H9 (cell line): Measurements from ENCODE around the gene MANF. TPM values are rescaled to one million over a fixed set of nuclear protein-coding genes. Genes with fewer than 3 reads are reported as not detected.
A peak's percentile ranks its signal among the peaks of the same experiment; 100 is the strongest.

Experiments used
- DNase-seq: peaks from one replicate; pipeline ENCODE4 v3.0.0-alpha.2; 2017
- H2AFZ ChIP-seq: one replicate; pipeline ENCODE4 v1.6.1; 2013; ENCODE audit warnings: mild to moderate bottlenecking, low read length, control low read depth, moderate library complexity
- H2AK5ac ChIP-seq: 2 replicates; pipeline ENCODE4 v1.6.1; 2013; ENCODE audit warnings: low read length, control low read depth, mixed read lengths; ENCODE audit not compliant: insufficient read length
- H2BK120ac ChIP-seq: one replicate; pipeline ENCODE4 v1.6.1; 2013; ENCODE audit warnings: low read depth, mild to moderate bottlenecking, low read length, control low read depth, inconsistent platforms; ENCODE audit not compliant: poor library complexity, severe bottlenecking
- H2BK12ac ChIP-seq: 2 replicates; pipeline ENCODE4 v1.6.1; 2013; ENCODE audit warnings: low read length, control low read depth, mixed read lengths, low read depth; ENCODE audit not compliant: insufficient read length
- H2BK15ac ChIP-seq: 2 replicates; pipeline ENCODE4 v1.6.1; 2013; ENCODE audit warnings: low read depth, low read length, control low read depth
- H2BK20ac ChIP-seq: one replicate; pipeline ENCODE4 v1.6.1; 2013; ENCODE audit warnings: low read depth, mild to moderate bottlenecking, low read length, control low read depth, inconsistent platforms; ENCODE audit not compliant: poor library complexity, severe bottlenecking
- H2BK5ac ChIP-seq: 2 replicates; pipeline ENCODE4 v1.6.1; 2013; ENCODE audit warnings: low read length, control low read depth, mixed read lengths; ENCODE audit not compliant: insufficient read length
- H3K14ac ChIP-seq: 2 replicates; pipeline ENCODE4 v1.6.1; 2013; ENCODE audit warnings: low read length, control low read depth; ENCODE audit not compliant: insufficient read depth
- H3K18ac ChIP-seq: 2 replicates; pipeline ENCODE4 v1.6.1; 2013; ENCODE audit warnings: low read depth, mild to moderate bottlenecking, mixed read lengths, low read length, control low read depth; ENCODE audit not compliant: insufficient read length
- H3K23ac ChIP-seq: 2 replicates; pipeline ENCODE4 v1.6.1; 2013; ENCODE audit warnings: low read length, control low read depth, mixed read lengths, low read depth; ENCODE audit not compliant: insufficient read length
- H3K23me2 ChIP-seq: 2 replicates; pipeline ENCODE4 v1.6.1; 2013; ENCODE audit warnings: low read depth, mild to moderate bottlenecking, mixed read lengths, low read length, control low read depth; ENCODE audit not compliant: insufficient read length, poor library complexity, severe bottlenecking
- H3K27ac ChIP-seq: 2 replicates; pipeline ENCODE4 v1.5.1; 2013; ENCODE audit warnings: low read length, control low read depth, mixed read lengths, low read depth; ENCODE audit not compliant: insufficient read length
- H3K27me3 ChIP-seq: 2 replicates; pipeline ENCODE4 v1.6.1; 2013; ENCODE audit warnings: low read length, control low read depth, inconsistent platforms; ENCODE audit not compliant: insufficient read depth
- H3K4ac ChIP-seq: 2 replicates; pipeline ENCODE4 v1.6.1; 2013; ENCODE audit warnings: low read depth, mild to moderate bottlenecking, control low read depth, inconsistent platforms, low read length, moderate library complexity
- H3K4me1 ChIP-seq: 2 replicates; pipeline ENCODE4 v1.6.1; 2013; ENCODE audit warnings: low read length, control low read depth, inconsistent platforms; ENCODE audit not compliant: insufficient read depth
- H3K4me2 ChIP-seq: 2 replicates; pipeline ENCODE4 v1.6.1; 2013; ENCODE audit warnings: low read length, control low read depth, mixed read lengths; ENCODE audit not compliant: insufficient read length, insufficient read depth
- H3K56ac ChIP-seq: 2 replicates; pipeline ENCODE4 v1.6.1; 2013; ENCODE audit warnings: low read depth, mild to moderate bottlenecking, mixed read lengths, low read length, control low read depth; ENCODE audit not compliant: insufficient read length
- H3K79me1 ChIP-seq: 2 replicates; pipeline ENCODE4 v1.6.1; 2013; ENCODE audit warnings: low read depth, mild to moderate bottlenecking, moderate library complexity, low read length, control low read depth, inconsistent platforms; ENCODE audit not compliant: insufficient read depth, poor library complexity, severe bottlenecking
- H3K79me2 ChIP-seq: 2 replicates; pipeline ENCODE4 v1.6.1; 2013; ENCODE audit warnings: low read length, control low read depth, inconsistent platforms; ENCODE audit not compliant: insufficient read depth
- H3K9ac ChIP-seq: 2 replicates; pipeline ENCODE4 v1.6.1; 2013; ENCODE audit warnings: low read length, control low read depth, mixed read lengths; ENCODE audit not compliant: insufficient read length; ENCODE audit errors: extremely low read depth
- H3K9me3 ChIP-seq: one replicate; pipeline ENCODE4 v1.6.1; 2013; ENCODE audit warnings: low read depth, low read length, inconsistent platforms; ENCODE audit not compliant: control insufficient read depth
- H3T11ph ChIP-seq: one replicate; pipeline ENCODE4 v1.6.1; 2013; ENCODE audit warnings: mild to moderate bottlenecking, low read length, control low read depth, inconsistent platforms
- H4K20me1 ChIP-seq: one replicate; pipeline ENCODE4 v1.6.1; 2013; ENCODE audit not compliant: control insufficient read depth, insufficient read length, insufficient read depth
- H4K5ac ChIP-seq: 2 replicates; pipeline ENCODE4 v1.6.1; 2013; ENCODE audit warnings: low read depth, mild to moderate bottlenecking, mixed read lengths, low read length, control low read depth; ENCODE audit not compliant: insufficient read length
- H4K8ac ChIP-seq: replicated peaks from 2 replicates; pipeline ENCODE4 v1.6.1; 2013; ENCODE audit warnings: low read length, control low read depth, mixed read lengths, low read depth; ENCODE audit not compliant: insufficient read length
- H4K91ac ChIP-seq: 2 replicates; pipeline ENCODE4 v1.6.1; 2013; ENCODE audit warnings: low read depth, mild to moderate bottlenecking, moderate library complexity, mixed read lengths, low read length, control low read depth; ENCODE audit not compliant: insufficient read length
- H3K27ac Mint-ChIP-seq, 3 experiments: 2 replicates in 2 of 3; 3 replicates in 1 of 3; pipeline ENCODE4 v1.8.0; 2020 to 2021; ENCODE audit warnings: mixed read lengths in 3 of 3, mild to moderate bottlenecking in 1 of 3, moderate library complexity in 1 of 3
- H3K27me3 Mint-ChIP-seq: 2 replicates; pipeline ENCODE4 v1.8.0; 2021; ENCODE audit warnings: low read depth, mild to moderate bottlenecking, moderate library complexity, mixed read lengths
- H3K36me3 Mint-ChIP-seq, 3 experiments: 2 replicates in 2 of 3; 3 replicates in 1 of 3; pipeline ENCODE4 v1.8.0; 2020 to 2021; ENCODE audit warnings: low read depth in 3 of 3, mixed read lengths in 3 of 3; ENCODE audit not compliant: insufficient read depth in 1 of 3
- H3K4me1 Mint-ChIP-seq, 2 experiments: 2 replicates each; pipeline ENCODE4 v1.8.0; 2020; ENCODE audit warnings: mixed read lengths in 2 of 2
- H3K4me3 Mint-ChIP-seq, 2 experiments: 2 replicates in 1 of 2; 3 replicates in 1 of 2; pipeline ENCODE4 v1.8.0; 2020 to 2021; ENCODE audit warnings: mild to moderate bottlenecking in 2 of 2, mixed read lengths in 2 of 2, moderate library complexity in 1 of 2
- H3K9me3 Mint-ChIP-seq, 2 experiments: 2 replicates in 1 of 2; 3 replicates in 1 of 2; pipeline ENCODE4 v1.8.0; 2020; ENCODE audit warnings: mild to moderate bottlenecking in 2 of 2, mixed read lengths in 2 of 2, moderate library complexity in 1 of 2
- WGBS: extraction: QIAGEN DNeasy Blood & Tissue Kit; methylation state at CpG from one replicate; pipeline ENCODE4 v1.1.7; 2013; ENCODE audit warnings: missing lambda C conversion rate, low lambda C conversion rate, mixed read lengths; ENCODE audit not compliant: insufficient read length; ENCODE audit errors: extremely low coverage; 5-methylcytosine and 5-hydroxymethylcytosine counted together
- total RNA-seq: library from RNA; stranded (reverse); gene quantifications from 2 replicates; pipeline ENCODE4 v1.2.1, GENCODE V29; 2021
- TF ChIP-seq, protein P1 (sequence below): fragments of 200-600 bp; sonication (generic); conservative IDR thresholded peaks from 3 replicates; pipeline ENCODE4 v1.8.0; 2021; ENCODE audit warnings: antibody characterized with exemption, mild to moderate bottlenecking

MANF gene
- total RNA-seq, 1 experiment from 2014 or later, result 148 TPM

DNA sequence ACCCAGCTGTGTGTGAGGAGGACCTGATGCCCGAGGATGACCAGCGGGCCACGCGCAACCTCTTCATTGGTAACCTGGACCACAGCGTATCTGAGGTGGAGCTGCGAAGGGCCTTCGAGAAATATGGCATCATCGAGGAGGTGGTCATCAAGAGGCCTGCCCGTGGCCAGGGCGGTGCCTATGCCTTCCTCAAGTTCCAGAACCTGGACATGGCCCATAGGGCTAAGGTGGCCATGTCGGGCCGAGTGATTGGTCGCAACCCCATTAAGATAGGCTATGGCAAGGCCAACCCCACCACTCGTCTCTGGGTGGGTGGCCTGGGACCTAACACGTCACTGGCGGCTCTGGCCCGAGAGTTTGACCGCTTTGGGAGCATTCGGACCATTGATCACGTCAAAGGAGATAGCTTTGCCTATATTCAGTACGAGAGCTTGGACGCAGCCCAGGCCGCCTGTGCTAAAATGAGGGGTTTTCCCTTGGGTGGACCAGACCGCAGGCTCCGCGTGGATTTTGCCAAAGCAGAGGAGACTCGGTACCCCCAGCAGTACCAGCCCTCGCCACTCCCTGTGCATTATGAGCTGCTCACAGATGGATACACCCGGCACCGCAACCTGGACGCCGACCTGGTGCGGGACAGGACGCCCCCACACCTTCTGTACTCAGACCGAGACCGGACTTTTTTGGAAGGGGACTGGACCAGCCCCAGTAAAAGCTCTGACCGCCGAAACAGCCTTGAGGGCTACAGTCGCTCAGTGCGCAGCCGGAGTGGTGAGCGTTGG, 7.5 kb downstream of the MANF start:
- H3K79me2 ChIP-seq, result peaks cover 20% of the 10 kb centered on the region; the same call in 1 of the 2 replicates
- H3K27ac Mint-ChIP-seq, result peak overlapping the region in 1 of 3 experiments; percentile 77; a peak in 2 of 7 replicates
- H4K20me1 ChIP-seq, result no peaks in the 10 kb centered on the region

More for the DNA sequence above, 7.5 kb downstream of the MANF start:
- peaks cover 8 to 9% of the 10 kb centered on the region in 2 experiments; a peak in 4 of 5 replicates for H3K9me3 Mint-ChIP-seq
- peaks cover 46 to 58% of the 10 kb centered on the region in 2 experiments for H3K4me1 Mint-ChIP-seq
- no peak overlapping the region for H2BK12ac ChIP-seq
- no peak overlapping the region for H3K23ac ChIP-seq
- H2BK15ac ChIP-seq, result no peak overlapping the region
- no peaks in the 10 kb centered on the region for H3K27me3 ChIP-seq
- peaks cover 59 to 87% (median 74%) of the 10 kb centered on the region in 3 experiments for H3K36me3 Mint-ChIP-seq
- TF ChIP-seq, protein P1, sequence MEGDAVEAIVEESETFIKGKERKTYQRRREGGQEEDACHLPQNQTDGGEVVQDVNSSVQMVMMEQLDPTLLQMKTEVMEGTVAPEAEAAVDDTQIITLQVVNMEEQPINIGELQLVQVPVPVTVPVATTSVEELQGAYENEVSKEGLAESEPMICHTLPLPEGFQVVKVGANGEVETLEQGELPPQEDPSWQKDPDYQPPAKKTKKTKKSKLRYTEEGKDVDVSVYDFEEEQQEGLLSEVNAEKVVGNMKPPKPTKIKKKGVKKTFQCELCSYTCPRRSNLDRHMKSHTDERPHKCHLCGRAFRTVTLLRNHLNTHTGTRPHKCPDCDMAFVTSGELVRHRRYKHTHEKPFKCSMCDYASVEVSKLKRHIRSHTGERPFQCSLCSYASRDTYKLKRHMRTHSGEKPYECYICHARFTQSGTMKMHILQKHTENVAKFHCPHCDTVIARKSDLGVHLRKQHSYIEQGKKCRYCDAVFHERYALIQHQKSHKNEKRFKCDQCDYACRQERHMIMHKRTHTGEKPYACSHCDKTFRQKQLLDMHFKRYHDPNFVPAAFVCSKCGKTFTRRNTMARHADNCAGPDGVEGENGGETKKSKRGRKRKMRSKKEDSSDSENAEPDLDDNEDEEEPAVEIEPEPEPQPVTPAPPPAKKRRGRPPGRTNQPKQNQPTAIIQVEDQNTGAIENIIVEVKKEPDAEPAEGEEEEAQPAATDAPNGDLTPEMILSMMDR, result no peak
- H4K8ac ChIP-seq, result no peak overlapping the region
- H3K27ac ChIP-seq, result no peak overlapping the region
- peak overlapping the region; percentile 80 to 86 for H3K4me3 Mint-ChIP-seq
- no peaks in the 10 kb centered on the region for H3K23me2 ChIP-seq
- H3K56ac ChIP-seq, result no peak overlapping the region
- H4K5ac ChIP-seq, result no peak overlapping the region
- no peaks in the 10 kb centered on the region for H3K4me1 ChIP-seq
- no peak overlapping the region for H2BK20ac ChIP-seq
- no peak overlapping the region for H3K4ac ChIP-seq
- H3K18ac ChIP-seq, result no peak overlapping the region
- no peak overlapping the region for H4K91ac ChIP-seq
- peaks cover 11% of the 10 kb centered on the region for H3K79me1 ChIP-seq
- H3K27me3 Mint-ChIP-seq, result no peaks in the 10 kb centered on the region; the same call in 1 of the 2 replicates
- H3K9me3 ChIP-seq, result no peaks in the 10 kb centered on the region
- H3K14ac ChIP-seq, result 0 out of 2 replicates have a peak overlapping the region, but pooled peaks have one; percentile 75
- peak overlapping the region; percentile 24 for H3K4me2 ChIP-seq
- no peak overlapping the region for H3T11ph ChIP-seq
- no peak overlapping the region for H2AFZ ChIP-seq
- no peak overlapping the region for H2AK5ac ChIP-seq
- H2BK120ac ChIP-seq, result no peak overlapping the region
- peak overlapping the region; percentile 72 for H3K9ac ChIP-seq
- no peak for DNase-seq
- H2BK5ac ChIP-seq, result no peak overlapping the region
- WGBS, result no CpG with 5 or more reads among the region's 42 CpGs
